Measurements from ENCODE around the gene SYNGR1.
"Not testable (repeated sequence)": the region's sequence is repeated elsewhere in the genome, so short reads cannot be mapped to it uniquely, and the experiment has no call there.

The SYNGR1 gene

DNA sequence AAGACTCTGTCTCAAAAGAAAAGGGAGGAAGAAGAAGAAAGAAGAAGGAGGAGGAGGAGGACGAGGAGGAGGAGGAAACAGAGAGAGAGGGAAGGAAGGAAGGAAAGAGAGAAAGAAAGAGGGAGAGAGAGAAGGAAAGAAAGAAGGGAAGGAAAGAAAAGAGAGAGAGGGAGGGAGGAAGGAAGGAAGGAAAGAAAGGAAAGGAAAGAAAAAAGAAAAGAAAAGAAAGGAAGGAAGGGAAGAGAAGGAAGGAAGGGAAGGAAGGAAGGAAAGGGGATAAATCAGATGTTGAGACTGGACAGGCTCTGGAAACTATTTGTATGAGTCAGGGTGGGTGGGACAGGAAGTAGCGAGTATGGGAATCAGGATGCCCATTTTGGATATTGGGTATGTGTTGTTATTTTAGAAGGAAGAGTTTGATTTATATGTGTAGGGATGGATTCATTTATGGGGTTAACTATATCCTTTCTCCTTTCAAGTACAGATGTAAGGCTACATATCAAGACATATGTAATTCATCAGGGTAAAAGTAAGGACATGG, 24.3 kb upstream of the SYNGR1 start:
- TF ChIP-seq POLR2A (IDR thresholded peaks at IDR 0.05; ENCODE audit: low read length) (no peak), GATA1 (IDR thresholded peaks at IDR 0.05; ENCODE audit: low read depth, low read length) (no peak)
- DNase-seq, result no peak

DNA sequence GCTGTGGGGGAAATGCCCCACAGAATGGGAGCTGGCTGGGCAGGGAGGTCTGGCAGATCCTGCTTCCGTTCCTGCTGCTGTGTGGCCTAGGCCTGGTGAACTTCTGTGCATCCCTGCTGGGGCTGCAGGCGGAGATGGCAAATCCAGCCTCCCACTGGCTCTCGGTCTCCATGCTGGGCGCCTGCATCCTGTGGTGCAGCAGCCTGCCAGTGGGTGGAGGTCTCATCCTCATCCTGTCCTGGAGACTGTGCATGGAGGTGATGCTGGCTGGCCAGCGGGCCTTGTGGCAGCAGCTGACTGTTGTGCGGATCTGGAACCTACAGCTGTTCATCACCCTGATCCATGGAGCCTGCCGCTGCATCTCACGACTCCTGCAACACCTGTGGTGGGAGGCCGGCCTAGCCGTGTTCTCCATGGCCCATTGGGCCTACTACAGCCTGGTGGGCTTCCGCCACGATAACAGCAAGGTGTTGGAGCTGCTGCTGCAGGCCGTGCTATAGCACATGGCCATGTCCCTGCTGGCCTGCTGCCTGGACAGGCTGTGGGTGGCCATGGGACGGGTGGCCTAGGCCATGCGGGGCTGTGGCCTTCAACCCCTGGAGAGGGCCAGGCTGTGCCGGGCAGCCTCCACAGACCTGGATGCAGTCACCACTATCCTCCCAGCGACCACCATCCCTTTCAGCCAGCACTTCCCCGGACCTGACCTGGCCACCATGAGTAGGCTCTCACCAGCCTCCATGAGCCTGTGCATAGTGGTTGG, 21.6 kb upstream of the SYNGR1 start:
- no peak for DNase-seq
- TF ChIP-seq POLR2A (IDR thresholded peaks at IDR 0.05; ENCODE audit: low read length) (no peak), GATA1 (IDR thresholded peaks at IDR 0.05; ENCODE audit: low read depth, low read length) (no peak)

DNA sequence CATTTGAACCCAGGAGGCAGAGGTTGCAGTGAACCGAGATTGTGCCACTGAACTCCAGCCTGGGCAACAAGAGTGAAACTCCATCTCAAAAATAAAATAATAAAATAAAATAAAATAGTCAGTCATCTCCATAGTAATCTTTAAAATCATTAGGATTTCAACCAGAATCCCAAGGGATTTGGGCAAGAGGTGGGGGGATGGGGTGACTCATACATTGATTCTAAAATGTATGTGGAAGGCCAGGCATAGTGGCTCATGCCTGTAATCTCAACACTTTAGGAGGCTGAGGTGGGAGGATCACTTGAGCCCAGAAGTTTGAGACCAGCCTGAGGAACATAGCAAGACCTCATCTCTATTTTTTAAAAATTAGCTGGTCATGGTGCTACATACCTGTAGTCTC, 19.2 kb upstream of the SYNGR1 start:
- DNase-seq, result not testable (repeated sequence)

DNA sequence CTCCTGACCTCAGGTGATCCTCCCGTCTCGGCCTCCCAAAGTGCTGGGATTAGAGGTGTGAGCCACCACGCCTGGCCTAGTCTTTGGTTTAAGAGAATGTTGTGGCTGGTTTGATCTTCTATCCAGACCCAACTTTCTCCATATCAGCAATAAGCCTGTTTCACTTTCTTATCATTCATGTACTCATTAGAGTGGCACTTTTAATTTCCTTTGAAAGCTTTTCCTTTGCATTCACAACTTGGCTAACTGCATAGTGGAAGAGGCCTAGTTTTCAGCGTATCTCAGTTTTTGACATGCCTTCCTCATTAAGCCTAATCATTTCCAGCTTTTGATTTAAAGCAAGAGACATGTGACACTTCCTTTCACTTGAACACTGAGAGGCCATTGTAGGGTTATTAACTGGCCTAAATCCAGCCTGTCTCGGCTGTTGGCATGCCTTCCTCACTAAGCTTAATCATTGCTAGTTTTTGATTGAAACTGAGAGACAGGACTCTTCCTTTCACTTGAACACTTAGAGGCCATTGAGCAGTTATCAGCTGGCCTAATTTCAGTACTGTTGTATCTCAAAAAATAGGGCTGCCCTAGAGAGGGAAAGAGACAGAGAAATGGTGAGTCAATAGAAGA, 17.2 kb upstream of the SYNGR1 start:
- peak in 1 of 2 experiments; percentile 41 for DNase-seq

DNA sequence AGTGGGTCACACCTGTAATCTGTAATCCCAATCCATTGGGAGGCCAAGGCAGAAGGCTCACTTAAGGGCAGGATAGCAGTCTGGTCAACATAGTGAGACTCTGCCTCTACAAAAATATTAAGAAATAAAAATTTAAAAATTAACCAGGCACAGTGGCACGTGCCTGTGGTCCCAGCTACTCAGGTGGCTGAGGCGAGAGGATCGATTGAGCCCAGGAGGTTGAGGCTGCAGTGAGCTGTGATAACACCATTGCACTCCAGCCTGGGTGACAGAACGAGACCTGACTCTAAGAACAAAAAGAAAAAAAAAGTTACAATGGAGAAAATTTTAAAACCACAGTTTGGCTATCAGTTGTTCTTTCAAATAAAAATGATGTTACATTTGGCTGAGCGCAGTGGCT, 13.4 kb upstream of the SYNGR1 start:
- no peak for DNase-seq
- no peak for TF ChIP-seq POLR2A (IDR thresholded peaks at IDR 0.05; ENCODE audit: low read length)
- TF ChIP-seq GATA1 (IDR thresholded peaks at IDR 0.05; ENCODE audit: low read depth, low read length), result no peak

More for the DNA sequence above, 17.2 kb upstream of the SYNGR1 start:
- TF ChIP-seq GATA1 (IDR thresholded peaks at IDR 0.05; ENCODE audit: low read depth, low read length) (no peak), POLR2A (IDR thresholded peaks at IDR 0.05; ENCODE audit: low read length) (no peak)

DNA sequence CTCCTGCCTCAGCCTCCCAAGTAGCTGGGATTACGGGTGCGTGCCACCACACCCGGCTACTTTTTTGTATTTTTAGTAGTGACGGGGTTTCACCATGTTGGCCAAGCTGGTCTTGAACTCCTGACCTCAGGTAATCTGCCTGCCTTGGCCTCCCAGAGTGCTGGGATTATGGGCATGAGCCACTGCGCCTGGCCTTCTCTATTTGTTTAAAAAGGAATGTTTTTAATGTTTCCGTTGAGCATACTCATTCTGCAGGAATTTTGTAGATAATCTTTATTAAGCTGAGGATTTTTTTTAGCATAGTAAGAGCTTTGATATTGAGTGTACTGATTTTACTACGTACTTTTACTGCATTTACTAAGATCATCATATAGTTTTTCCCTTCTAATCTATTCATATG, 10.0 kb upstream of the SYNGR1 start:
- not testable (repeated sequence) for DNase-seq

DNA sequence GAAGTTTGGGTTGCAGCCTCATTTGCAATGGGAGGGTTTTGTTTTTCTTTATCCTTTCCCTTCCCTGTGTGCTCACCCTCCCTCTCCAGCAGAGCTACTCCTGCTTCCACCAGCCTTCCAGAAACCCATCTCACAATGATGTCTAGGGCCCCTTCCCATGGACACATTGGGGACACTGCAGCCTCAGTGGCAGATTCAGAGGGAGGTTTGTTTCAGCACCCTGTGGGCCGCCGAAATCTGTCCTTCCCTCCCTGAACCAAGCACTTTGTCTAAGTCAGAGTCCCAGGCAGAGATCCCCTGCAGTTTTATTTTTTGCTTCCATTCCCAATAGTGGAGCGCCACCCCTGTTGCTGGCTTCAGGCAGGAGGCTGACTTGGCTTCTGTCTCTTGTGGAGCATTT, 8.6 kb upstream of the SYNGR1 start:
- TF ChIP-seq GATA1 (IDR thresholded peaks at IDR 0.05; ENCODE audit: low read depth, low read length), result no peak
- DNase-seq, result no peak

DNA sequence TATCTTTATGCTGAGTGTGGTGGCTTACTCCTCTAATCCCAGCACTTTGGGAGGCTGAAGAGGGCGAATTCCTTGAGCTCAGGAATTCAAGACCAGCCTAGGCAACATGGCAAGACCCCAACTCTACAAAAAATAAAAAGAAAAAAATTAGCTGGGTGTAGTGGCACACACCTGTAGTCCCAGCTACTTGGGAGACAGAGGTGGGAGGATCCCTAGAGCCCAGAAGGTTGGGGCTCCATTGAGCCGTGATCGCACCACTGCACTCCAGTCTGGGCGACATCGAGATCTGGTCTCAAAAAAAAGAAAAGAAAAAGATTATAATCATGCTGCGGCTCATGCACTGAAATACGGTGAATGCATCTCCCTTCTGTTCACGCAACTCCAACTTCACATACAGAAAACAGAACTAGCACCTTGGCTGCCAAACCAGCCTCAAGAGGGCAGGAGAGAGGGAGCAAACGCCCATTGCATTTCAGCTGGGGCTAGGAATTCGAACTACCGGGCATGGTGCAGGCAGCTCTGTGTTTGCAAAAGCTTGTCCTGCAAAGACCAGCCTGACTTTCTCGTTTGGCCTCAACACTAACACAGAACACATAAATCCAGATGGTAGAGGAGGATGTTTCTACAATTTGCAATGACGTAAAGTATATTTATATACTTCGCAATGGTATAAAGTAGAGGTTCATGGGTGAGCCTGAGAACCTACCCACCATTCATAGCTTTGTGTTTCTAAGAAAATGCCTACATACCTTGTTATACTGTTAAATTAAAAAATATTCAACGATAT, 6.3 kb upstream of the SYNGR1 start:
- no peak for TF ChIP-seq GATA1 (IDR thresholded peaks at IDR 0.05; ENCODE audit: low read depth, low read length)
- TF ChIP-seq POLR2A (IDR thresholded peaks at IDR 0.05; ENCODE audit: low read length), result no peak
- DNase-seq, result peak; percentile 77 to 79

DNA sequence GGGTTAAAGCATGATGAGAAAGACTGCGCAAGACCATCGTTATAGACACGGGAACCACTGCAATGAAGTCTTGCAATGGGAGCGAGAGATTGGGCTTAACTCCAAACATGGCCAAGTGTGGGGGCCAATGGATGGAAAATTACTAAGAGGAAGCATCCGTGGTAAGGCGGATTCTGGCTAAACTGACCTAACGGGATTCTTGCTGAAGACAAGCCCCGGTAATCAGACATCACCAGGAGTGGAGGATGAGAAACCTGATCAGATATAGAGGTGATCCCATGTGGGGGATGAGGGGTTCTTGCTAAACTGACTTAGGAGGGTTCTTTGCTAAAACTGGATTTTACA, 5.8 kb upstream of the SYNGR1 start:
- no peak for TF ChIP-seq GATA1 (IDR thresholded peaks at IDR 0.05; ENCODE audit: low read depth, low read length)
- no peak for TF ChIP-seq POLR2A (IDR thresholded peaks at IDR 0.05; ENCODE audit: low read length)
- no peak for DNase-seq

DNA sequence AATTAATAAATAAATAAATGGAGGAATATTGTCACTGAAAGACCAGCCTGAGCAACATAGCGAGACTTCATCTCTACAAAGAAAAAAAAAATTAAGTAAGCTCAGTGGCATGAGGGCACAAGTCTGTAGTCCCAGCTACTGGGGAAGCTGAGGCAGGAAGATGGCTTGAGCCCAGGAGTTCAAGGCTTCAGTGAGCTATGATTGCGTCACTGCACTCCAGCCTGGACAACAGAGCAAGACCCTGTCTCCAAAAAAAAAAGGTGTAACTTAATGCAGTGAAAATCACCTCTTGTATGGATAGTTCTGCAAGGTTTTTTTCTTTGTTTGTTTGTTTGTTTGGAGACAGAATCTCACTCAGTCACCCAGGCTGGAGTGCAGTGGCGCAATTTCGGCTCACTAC, 4.6 kb upstream of the SYNGR1 start:
- TF ChIP-seq POLR2A (IDR thresholded peaks at IDR 0.05; ENCODE audit: low read length) (no peak), GATA1 (IDR thresholded peaks at IDR 0.05; ENCODE audit: low read depth, low read length) (no peak)

DNA sequence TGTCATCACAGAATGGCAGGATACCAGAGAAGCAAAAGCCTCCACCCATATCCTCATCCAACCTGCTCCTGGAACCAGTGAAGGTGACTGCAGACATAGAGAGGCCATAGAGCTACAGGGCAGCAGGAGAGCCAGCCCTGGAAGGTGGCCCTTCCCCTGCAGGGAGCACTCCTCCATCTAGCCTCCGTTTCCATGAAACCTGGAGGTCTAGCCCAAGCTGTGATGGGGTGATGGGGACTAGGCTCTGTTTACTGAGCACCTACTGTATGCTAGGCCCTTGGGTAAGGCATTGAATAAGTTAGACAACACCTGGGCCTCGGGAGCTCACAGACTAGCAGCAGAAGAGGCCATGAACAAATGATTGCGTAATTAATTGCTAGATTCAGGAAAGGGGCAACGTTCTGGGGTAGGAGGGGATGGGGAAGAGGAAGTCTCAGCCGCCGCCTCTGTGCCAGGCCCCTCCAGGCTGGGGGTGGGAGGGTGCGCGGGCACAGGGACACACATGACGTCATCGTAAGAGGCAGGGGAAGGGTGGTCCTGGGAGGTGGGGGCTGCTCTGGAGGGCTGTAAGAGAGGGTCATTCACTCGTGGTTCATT, 784 bp upstream of the SYNGR1 start:
- DNase-seq, result peak; percentile 58 to 59
- TF ChIP-seq GATA1 (IDR thresholded peaks at IDR 0.05; ENCODE audit: low read depth, low read length) (no peak), POLR2A (IDR thresholded peaks at IDR 0.05; ENCODE audit: low read length) (peak; percentile 17)

More for the DNA sequence above, 4.6 kb upstream of the SYNGR1 start:
- DNase-seq, result no peak

DNA sequence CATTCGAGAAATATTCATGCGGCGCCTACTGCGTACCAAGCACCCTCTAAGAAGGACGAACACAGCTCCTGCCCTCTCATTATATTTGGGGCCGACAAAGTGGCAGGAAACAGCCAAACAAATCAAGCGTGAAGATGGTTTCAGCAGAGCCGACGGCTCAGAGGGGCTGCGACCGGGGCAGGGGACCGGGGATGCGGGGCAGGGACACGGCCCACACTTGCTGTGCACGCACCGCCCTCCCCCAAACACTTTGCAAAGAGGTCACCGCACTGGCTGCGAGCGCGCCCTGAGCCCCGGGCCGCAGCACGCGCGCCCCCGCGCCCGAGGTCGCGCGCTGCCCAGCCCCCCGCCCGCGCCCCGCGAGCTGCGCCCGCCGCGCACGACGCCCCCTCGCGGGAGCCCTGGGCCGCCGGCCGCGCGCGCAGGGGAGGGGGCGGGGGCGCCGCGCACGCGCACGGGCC, 255 bp upstream of the SYNGR1 start:
- no peak for TF ChIP-seq GATA1 (IDR thresholded peaks at IDR 0.05; ENCODE audit: low read depth, low read length)
- TF ChIP-seq POLR2A (IDR thresholded peaks at IDR 0.05; ENCODE audit: low read length), result peak; percentile 31
- peak; percentile 77 for DNase-seq

DNA sequence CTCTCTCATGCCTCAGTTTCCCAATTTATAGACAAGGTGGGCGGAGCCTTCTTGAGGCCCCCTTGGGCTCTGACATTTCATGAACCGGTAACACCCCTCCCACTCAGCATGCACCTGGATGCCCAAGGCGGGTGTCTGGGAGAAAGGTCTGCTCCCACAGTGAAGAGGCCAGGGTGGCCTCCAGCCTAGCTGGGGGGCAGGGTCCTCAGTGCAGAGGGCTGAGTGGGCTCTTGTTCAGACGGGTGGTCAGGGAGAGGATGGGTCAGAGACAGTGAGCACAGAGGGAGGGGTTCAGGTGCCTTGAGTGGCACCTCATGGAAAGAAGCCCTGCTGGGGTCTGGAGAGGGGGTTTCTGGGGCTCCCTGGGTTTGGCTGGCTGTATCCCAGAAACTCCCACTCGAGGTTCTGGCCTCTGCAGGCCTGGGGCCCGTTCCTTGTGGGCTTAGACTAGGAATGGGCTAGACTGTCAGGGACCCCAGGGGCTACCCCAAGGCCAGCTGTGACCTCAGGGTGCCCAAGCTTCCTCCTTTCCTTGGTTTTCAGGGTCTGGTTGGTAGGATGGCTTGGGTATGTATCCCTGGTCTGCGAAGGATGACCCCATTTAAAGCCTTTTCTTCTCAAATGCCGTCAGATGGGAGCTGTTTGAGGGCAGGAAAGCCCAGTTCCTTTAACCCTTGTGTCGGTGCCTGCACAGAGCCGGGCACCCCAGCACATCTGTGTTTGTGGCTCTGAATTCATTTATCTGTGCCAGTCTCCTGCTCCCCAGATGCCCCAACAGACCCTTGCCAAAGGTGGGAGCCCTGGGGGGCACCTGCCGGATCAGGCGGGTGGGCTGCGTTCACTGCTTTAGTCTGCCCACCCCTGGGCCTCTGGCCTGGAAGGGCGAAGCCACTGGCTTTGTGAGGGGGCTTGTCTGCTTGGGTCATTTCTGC, 1.2 kb downstream of the SYNGR1 start:
- TF ChIP-seq POLR2A (IDR thresholded peaks at IDR 0.05; ENCODE audit: low read length) (no peak), GATA1 (IDR thresholded peaks at IDR 0.05; ENCODE audit: low read depth, low read length) (no peak)
- DNase-seq, result no peak
